Measurements from ENCODE around the gene PLPP3.
"Not testable (repeated sequence)": the region's sequence is repeated elsewhere in the genome, so short reads cannot be mapped to it uniquely, and the experiment has no call there.

Gene PLPP3

DNA sequence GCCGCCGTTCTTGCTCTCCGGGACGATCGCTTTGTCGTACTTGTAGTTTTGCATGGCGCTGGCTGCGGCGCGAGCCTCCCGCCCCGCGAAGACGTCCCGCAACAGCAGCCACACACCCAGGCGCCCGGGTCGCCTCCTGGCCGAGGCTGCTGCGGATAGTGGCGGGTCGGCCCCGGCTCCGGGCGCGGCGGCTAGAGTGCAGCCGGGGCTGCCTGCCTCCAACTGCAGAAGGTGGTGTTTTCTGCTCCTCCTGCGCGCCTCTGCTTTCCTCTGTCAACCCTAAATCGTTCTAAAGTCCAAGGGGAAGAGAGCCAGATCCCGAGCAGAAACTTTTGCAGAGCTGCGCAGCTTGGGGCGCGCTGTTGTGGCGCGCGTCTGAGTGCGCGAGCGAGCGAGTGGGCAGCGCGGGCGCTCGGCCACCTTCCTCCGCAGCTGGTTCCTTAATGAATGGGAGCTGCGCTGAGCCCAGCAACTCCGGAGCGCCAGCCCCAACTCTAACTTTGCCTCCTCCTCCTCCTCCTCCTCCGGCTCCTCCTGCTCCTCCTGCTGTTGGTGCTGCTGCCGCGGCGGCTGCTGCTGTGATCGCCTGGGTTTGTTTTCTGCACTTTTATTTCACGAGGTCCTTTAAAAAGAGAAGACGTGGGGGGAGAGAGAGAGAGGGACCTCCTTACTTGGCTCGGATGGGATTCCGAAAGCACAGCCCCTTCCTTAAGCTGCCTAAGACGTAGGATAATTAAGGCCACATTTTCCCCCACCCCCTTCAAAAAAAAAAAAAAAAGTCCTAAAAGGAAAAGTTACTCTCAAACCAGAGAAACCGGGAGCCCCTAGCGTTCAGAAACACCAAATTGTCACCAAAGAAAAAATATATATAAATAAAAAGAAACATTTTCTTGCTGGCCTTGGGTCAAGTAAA, at the start of gene PLPP3:
Gene PLPP3 (minus strand): TSS at position 601 of the 913 bp plus-strand sequence. CDS start 547 bp downstream, at position 54.
- DNase-seq: peak; percentile 90

DNA sequence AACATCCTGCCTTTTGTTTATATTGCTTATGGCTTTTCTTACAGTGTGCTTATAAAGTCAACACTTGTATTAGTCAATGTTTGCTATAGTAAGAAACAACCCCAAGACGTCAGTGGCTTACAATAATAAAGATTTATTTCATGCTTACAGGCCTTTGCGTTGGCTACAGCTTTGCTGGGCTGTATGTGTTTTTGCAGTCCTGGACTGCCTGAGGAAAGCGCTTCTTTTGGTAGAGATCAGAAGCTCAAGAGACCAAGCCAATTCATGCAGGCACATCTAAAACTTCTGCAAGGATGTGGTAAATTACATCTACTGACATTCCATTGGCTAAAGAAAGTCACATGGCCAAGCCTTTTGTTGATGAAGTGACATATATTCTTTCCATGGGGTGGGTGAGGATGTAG, 48.3 kb upstream of the PLPP3 start:
- DNase-seq: no peak

DNA sequence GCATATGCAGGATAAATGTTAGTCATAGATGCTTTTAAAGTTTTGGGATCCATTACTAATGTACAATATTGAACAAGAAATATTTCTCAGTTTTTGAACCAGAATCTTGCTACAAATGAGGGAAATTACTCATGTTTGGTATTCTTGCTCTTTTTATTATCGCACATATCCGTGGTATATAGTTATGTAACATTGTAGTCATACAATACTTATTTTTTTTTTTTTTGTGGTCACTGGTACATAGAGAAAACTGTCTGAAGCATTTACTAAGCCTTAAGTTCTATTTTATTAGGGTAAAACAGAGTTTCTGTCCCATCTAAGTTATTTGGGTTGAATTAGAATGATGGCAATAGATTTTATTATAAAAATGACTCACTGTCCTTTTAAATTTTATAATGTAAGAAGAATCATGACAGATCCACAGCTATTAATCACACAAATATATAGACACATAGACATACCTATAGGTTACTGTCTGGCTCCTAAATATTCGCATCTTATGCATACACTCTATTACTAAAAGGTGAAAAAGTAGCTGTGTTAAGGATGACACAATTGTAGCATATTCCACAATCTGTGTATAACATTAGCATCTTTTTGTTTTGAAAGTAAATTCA, 47.8 kb upstream of the PLPP3 start:
- DNase-seq: no peak

GRCh38 chr1:56626546-56626945, 47.2 kb upstream of the PLPP3 start:
- no peak for DNase-seq

GRCh38 chr1:56625819-56626440, 46.6 kb upstream of the PLPP3 start:
- DNase-seq: no peak

DNA sequence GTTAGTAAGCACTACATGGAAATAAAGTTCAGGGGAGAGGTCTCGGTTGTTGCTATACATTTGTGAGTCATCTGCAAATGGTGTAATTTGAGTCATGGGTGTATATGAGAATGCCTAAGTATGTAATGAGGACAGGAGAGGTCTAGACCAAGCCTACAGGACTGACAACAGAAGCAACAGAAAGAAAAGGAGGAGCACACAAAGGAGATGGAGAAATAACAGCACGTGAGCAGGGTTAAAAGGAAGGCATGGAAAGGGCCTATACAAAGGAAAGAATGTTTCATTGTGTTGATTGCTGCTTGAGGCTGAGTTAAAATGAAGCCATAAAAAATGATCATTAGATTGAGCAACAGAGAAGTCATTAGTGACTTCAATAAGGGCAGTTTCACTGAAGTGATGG, 37.8 kb upstream of the PLPP3 start:
- DNase-seq: no peak

DNA sequence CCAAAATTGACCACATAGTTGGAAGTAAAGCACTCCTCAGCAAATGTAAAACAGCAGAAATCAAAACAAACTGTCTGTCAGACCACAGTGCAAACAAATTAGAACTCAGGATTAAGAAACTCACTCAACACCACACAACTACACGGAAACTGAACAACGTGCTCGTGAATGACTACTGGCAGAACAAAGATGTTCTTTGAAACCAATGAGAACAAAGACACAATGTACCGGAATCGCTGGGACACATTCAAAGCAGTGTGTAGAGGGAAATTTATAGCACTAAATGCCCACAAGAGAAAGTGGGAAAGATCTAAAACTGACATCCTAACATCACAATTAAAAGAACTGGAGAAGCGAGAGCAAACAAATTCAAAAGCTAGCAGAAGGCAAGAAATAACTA, 31.4 kb upstream of the PLPP3 start:
- not testable (repeated sequence) for DNase-seq

DNA sequence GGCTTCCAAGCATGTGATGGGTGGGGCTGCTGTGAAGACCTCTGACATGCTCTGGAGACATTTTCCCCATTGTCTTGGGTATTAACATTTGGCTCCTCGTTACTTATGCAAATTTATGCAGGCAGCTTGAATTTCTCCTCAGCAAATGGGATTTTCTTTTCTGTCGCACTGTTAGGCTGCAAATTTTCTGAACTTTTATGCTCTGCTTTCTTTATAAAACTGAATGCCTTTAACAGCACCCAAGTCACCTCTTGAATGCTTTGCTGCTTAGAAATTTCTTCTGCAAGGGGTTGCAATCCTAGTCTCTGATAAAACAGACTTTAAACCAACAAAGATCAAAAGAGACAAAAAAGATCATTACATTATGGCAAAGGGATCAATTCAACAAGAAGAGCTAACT, 30.7 kb upstream of the PLPP3 start:
- not testable (repeated sequence) for DNase-seq

GRCh38 chr1:56595397-56596191, 16.2 kb upstream of the PLPP3 start:
- not testable (repeated sequence) for DNase-seq

GRCh38 chr1:56591909-56592308, 12.5 kb upstream of the PLPP3 start:
- DNase-seq: no peak

DNA sequence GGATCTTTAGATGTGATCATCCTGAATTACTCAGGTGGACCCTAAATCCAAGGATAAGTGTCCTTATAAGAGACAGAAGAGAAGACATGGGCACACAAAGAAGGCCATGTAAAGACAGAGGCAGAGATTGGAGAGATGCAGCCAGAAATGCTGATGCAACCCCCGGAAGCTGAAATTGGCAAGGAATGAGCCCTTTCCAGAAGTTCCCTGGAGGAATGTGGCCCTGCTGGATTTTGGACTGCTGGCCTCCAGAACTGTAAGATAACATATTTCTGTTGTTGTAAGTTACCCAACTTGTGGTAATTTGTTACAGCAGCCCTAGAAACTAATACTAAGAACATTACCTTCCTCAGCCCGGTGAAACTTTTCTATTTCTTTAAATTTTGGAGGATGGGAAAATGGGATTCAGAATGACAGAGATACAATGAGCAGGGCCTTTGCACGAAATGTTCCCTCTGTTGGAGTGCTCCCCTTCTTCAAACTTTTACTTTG, 11.2 kb upstream of the PLPP3 start:
- no peak for DNase-seq

DNA sequence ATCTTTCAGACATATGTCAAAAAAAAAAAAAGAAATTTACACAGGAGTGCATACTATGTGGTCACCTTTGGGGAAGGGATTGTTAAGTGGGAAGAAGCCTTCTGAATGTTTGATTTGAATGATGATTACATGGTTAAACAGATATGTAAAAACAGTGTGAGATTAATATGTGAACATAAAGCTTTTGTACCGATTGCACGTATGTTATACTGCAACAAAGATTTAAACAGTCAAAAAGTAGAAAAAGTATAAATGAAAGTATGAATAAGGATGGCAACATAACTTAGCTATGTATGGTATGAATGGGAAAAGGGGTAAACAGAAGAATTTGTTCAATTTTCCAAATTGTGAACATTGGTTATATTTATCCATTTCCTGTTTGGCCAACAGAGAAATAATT, 10.0 kb upstream of the PLPP3 start:
- no peak for DNase-seq

- DNase-seq: no peak
Observed at GRCh38 chr1:56586502-56586901, 7.1 kb upstream of the PLPP3 start.

DNA sequence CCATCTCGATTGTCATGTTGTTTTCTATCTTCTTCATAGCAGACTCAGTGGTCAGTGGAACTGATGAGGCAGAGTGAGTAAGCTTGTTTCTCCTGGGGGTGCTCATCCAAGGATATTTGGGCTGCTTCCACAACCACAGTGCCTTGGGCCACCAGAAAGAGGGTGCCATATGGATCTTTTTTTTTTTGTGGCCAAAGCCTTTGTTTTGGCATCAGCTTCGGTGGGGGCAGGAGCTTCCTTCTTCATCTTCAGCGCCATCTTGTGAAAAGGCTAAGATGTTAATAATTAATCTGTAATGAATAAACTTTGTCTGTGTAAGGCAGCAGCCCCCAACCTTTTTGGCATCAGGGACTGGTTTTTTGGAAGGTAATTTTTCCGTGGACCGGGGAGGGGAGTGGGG, 6.6 kb upstream of the PLPP3 start:
- no peak for DNase-seq

DNA sequence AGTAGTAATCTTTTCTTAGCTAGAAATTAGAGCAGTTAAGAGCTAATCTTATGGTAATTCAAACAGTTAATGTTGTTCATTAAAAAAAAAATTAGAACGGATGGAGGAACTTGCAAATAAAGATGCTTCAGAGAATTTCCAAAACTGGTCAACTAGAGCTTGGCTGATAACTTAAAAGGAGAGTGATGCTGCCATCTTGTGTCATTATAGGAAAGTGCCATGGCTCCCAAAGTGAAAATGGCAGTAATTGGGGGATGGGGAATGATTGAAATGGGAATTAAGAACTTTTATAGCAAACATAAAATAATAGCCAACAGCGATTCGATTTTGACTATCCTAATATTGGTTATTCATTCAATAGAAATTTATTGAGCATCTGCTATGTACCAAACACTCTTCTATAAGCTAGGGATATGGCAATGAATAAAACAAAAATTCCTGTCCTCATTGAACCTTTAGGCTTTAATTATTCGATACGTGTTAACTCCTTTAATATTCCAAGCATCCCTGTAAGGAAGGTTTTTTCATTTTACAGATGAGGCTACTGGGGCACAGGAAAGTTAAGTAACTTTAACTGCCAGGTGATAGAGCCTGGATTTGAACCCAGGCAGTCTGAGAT, 5.7 kb upstream of the PLPP3 start:
- DNase-seq: peak; percentile 85

DNA sequence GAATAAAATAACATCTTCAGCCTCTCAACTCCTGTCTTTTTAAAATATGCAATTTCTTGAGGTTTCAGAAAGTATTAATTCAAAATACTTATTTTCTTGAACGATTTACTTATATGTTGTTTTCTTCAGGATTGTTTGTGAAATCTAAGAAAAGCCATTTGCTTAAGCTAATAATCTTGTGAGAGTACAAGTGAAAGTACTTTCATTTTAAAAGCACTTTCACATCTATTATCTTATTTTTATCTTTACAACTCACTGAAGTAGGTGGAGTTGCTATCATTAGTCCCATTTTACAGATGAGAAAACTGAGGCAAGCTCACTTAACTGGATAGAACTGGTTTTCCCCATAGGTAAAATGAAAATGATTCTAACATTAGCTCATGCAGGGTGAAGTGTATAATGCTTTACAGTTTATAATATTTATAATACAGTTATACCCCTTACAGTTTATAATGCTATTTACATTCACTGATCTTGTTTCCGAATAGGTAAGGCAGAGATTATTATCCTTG, 4.7 kb upstream of the PLPP3 start:
- no peak for DNase-seq

DNA sequence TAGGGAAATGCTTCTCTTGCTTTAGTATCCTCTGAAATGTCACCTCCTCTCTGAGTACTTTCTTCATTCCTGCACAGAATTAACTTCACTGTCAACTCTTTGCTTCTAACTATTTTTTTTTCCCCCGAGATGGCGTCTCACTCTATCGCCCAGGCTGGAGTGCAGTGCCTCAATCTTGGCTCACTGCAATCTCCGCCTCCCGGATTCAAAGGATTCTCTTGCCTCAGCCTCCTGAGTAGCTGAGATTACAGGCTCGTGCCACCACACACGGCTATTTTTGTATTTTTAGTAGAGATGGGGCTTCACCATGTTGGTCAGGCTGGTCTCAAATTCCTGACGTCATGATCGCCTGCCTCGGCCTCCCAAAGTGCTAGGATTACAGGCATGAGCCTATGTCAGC, 1.4 kb upstream of the PLPP3 start:
- no peak for DNase-seq

GRCh38 chr1:56578138-56578962, 1.0 kb downstream of the PLPP3 start:
- peak; percentile 56 for DNase-seq

GRCh38 chr1:56577406-56578137, 1.8 kb downstream of the PLPP3 start:
- DNase-seq: no peak

DNA sequence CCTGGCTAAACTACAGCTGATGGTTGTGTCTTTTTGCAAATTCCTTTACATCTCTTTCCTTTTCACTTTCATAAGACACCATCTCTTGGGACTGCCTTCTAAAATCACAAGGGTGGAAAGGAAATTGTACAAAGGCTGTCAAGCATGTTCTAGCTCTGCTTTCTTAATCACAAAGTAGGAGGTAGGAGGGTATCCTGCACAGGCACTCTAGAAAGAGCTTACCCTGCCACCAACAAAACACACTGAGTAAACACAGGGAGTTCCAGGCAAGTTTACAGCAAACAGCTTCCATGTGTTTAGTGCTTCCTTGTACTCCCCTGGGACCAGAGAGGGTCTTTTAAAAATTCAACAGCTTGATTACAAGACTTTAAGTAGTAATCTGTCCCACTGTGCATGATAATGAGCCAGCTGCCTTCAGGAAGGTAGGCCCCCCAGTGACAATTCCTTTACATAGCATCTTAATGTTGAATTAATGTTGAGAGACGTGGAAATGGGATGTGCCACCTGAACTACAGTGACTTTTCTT, 2.4 kb downstream of the PLPP3 start:
- peak; percentile 85 for DNase-seq

Measured in NCI-H2171 treated with DMSO at 0.1 percent for 48 hours (cell line).